ENCODE results near the gene G2E3. TPM values are rescaled to one million over a fixed set of nuclear protein-coding genes. Genes with fewer than 3 reads are reported as not detected.

The G2E3 gene
- total RNA-seq, 1 experiment from 2014 or later = 27.8 TPM

- BruUV-seq (replicated peaks) = no TSS peak
- Histone ChIP-seq H3K36me3 (ENCODE audit: low read depth, low read length) (peaks cover 40% of the 10 kb centered on the region), H2AFZ (ENCODE audit: low read length) (no peak overlapping the region), H3K27ac (ENCODE audit: low read length) (0 out of 2 replicates have a peak overlapping the region, but pooled peaks have one; percentile 8), H3K4me3 (ENCODE audit: low read length) (no peak overlapping the region), H3K4me2 (ENCODE audit: low read length) (no peak overlapping the region), H3F3A (ENCODE audit: low read length, unreplicated experiment) (no peaks in the 10 kb centered on the region), H3K27me3 (ENCODE audit: low read length) (no peaks in the 10 kb centered on the region), H4K20me1 (ENCODE audit: low read length) (no peaks in the 10 kb centered on the region), H3K9ac (ENCODE audit: low read length) (no peak overlapping the region), H3K9me2 (replicated peaks; ENCODE audit: low read length) (no peaks in the 10 kb centered on the region), H3K79me2 (ENCODE audit: low read length) (no peaks in the 10 kb centered on the region), H3K9me3 (ENCODE audit: low read length) (no peaks in the 10 kb centered on the region), H3K4me1 (ENCODE audit: insufficient read depth, low read length) (peaks cover 4% of the 10 kb centered on the region; the same call in 1 of the 2 replicates)
- POLR2A ChIA-PET (ENCODE audit: unreplicated experiment) = interaction anchor here (0.6 kb wide), 1 partner anchor 245 kb away, joined by 6 read pairs; no protein-coding TSS in a partner anchor
- ATAC-seq = peak; percentile 83
- DNase-seq = peak; percentile 28
- intact Hi-C loops (cut with micrococcal nuclease) = no loop called here
- CTCF ChIA-PET = no interaction called here
- TF ChIP-seq EZH2 (IDR thresholded peaks at IDR 0.05; ENCODE audit: low read length, unreplicated experiment) = no peak
- no peak for TF ChIP-seq EZH2phosphoT487 (IDR thresholded peaks at IDR 0.05; ENCODE audit: borderline replicate concordance, low read length)
- no peak for TF ChIP-seq CTCF (conservative IDR thresholded peaks at IDR 0.05; ENCODE audit: low read depth, low read length)
Measured at GRCh38 chr14:30655124-30655523, 96.2 kb downstream of the G2E3 start.

- Histone ChIP-seq H3K4me3 (ENCODE audit: low read length) (no peak overlapping the region), H3K79me2 (ENCODE audit: low read length) (no peaks in the 10 kb centered on the region), H3K9ac (ENCODE audit: low read length) (no peak overlapping the region), H3K9me2 (replicated peaks; ENCODE audit: low read length) (no peaks in the 10 kb centered on the region), H4K20me1 (ENCODE audit: low read length) (no peaks in the 10 kb centered on the region), H2AFZ (ENCODE audit: low read length) (no peak overlapping the region), H3K27me3 (ENCODE audit: low read length) (no peaks in the 10 kb centered on the region), H3K36me3 (ENCODE audit: low read depth, low read length) (peaks cover 40% of the 10 kb centered on the region), H3K9me3 (ENCODE audit: low read length) (no peaks in the 10 kb centered on the region), H3K4me1 (ENCODE audit: insufficient read depth, low read length) (peaks cover 4% of the 10 kb centered on the region; the same call in 1 of the 2 replicates), H3K27ac (ENCODE audit: low read length) (no peak overlapping the region), H3F3A (ENCODE audit: low read length, unreplicated experiment) (no peaks in the 10 kb centered on the region), H3K4me2 (ENCODE audit: low read length) (no peak overlapping the region)
- POLR2A ChIA-PET (ENCODE audit: unreplicated experiment) = no interaction called here
- no TSS peak for BruUV-seq (replicated peaks)
- DNase-seq (no peak), ATAC-seq (no peak)
- CTCF ChIA-PET = no interaction called here
- TF ChIP-seq CTCF (conservative IDR thresholded peaks at IDR 0.05; ENCODE audit: low read depth, low read length) (no peak), EZH2phosphoT487 (IDR thresholded peaks at IDR 0.05; ENCODE audit: borderline replicate concordance, low read length) (no peak), EZH2 (IDR thresholded peaks at IDR 0.05; ENCODE audit: low read length, unreplicated experiment) (no peak)
- intact Hi-C loops (cut with micrococcal nuclease) = loop anchor here (2.0 kb wide), 1 partner anchor 251 kb away; no protein-coding TSS in a partner anchor
Measured at GRCh38 chr14:30655658-30656057, 96.7 kb downstream of the G2E3 start.

- Histone ChIP-seq H2AFZ (ENCODE audit: low read length) (no peak overlapping the region), H3K27ac (ENCODE audit: low read length) (no peak overlapping the region), H3K9ac (ENCODE audit: low read length) (no peak overlapping the region), H3K9me3 (ENCODE audit: low read length) (no peaks in the 10 kb centered on the region), H3K79me2 (ENCODE audit: low read length) (no peaks in the 10 kb centered on the region), H3F3A (ENCODE audit: low read length, unreplicated experiment) (no peaks in the 10 kb centered on the region), H3K4me3 (ENCODE audit: low read length) (no peak overlapping the region), H3K4me2 (ENCODE audit: low read length) (no peak overlapping the region), H3K36me3 (ENCODE audit: low read depth, low read length) (peaks cover 41% of the 10 kb centered on the region), H3K4me1 (ENCODE audit: insufficient read depth, low read length) (peaks cover 4% of the 10 kb centered on the region; the same call in 1 of the 2 replicates), H3K9me2 (replicated peaks; ENCODE audit: low read length) (no peaks in the 10 kb centered on the region), H3K27me3 (ENCODE audit: low read length) (no peaks in the 10 kb centered on the region), H4K20me1 (ENCODE audit: low read length) (no peaks in the 10 kb centered on the region)
- DNase-seq = peak; percentile 57
- POLR2A ChIA-PET (ENCODE audit: unreplicated experiment) = no interaction called here
- TF ChIP-seq CTCF (conservative IDR thresholded peaks at IDR 0.05; ENCODE audit: low read depth, low read length) (peak; percentile 81), EZH2 (IDR thresholded peaks at IDR 0.05; ENCODE audit: low read length, unreplicated experiment) (no peak)
- CTCF ChIA-PET = interaction anchor here (0.6 kb wide), 1 partner anchor 386 kb away, joined by 6 read pairs; no protein-coding TSS in a partner anchor
- no TSS peak for BruUV-seq (replicated peaks)
- intact Hi-C loops (cut with micrococcal nuclease) = loop anchor here (2.0 kb wide), 1 partner anchor 251 kb away; no protein-coding TSS in a partner anchor
- ATAC-seq = peak; percentile 56
Measured at GRCh38 chr14:30656190-30656632, 97.3 kb downstream of the G2E3 start.
